ENCODE results near the gene PALLD.

GRCh38 chr4:168715896-168716295, 219.0 kb downstream of the PALLD start:
- TF ChIP-seq CTCF (IDR thresholded peaks at IDR 0.05) (no peak), REST (IDR thresholded peaks at IDR 0.05; ENCODE audit: insufficient read depth in 1 of 2, low read depth in 2 of 2, low read length in 1 of 2) (no peak), TCF7L2 (IDR thresholded peaks at IDR 0.05; ENCODE audit: low read depth, low read length) (no peak)

Data from Panc1 (cell line).